Breast epithelium (tissue), 3 donors: ENCODE measurements around the gene C22orf31.

Source experiments
- POLR2AphosphoS5 ChIP-seq, 3 donors: sonication (generic); formaldehyde crosslinking; IDR thresholded peaks; one replicate each; pipeline ENCODE4 v1.6.1; 2017; ENCODE audit warnings: antibody characterized with exemption in 3 of 3
- TF ChIP-seq, protein P1 (sequence below), 3 donors: fragments of 450-650 bp; IDR thresholded peaks; one replicate each; pipeline ENCODE4 v1.5.1; 2016 to 2017; ENCODE audit warnings: antibody characterized with exemption in 3 of 3, mild to moderate bottlenecking in 3 of 3, moderate library complexity in 3 of 3

DNA sequence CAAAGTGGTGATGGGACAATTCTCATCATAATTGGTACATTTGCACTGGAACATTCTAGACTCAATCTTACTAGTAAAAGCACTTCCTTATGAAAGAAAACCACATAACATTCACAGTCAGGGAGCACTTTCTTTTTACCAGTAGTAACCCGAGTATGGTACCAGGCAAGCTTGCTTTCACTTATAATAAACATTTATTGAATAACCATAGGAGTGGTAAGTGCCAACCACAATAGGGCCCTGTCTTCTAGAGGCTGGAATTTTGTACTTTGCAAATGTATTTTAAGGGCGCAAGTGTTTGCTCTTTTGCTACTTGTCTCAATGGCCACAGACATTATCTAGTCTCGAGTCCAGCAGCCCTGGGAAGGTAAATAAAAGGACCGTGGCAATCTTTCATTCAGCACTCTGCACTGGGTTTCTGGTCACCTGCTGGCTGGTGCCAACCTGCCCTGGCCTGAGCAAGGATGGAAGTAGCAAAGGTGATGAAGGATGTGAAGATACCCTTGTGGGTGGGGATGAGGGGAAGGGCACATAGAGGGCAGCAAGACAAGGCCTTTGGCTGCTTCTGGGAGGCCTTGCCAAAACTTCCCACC is 24.2 kb downstream of the C22orf31 start:
- no peak for TF ChIP-seq POLR2AphosphoS5 (IDR thresholded peaks at IDR 0.05)
- TF ChIP-seq, protein P1, sequence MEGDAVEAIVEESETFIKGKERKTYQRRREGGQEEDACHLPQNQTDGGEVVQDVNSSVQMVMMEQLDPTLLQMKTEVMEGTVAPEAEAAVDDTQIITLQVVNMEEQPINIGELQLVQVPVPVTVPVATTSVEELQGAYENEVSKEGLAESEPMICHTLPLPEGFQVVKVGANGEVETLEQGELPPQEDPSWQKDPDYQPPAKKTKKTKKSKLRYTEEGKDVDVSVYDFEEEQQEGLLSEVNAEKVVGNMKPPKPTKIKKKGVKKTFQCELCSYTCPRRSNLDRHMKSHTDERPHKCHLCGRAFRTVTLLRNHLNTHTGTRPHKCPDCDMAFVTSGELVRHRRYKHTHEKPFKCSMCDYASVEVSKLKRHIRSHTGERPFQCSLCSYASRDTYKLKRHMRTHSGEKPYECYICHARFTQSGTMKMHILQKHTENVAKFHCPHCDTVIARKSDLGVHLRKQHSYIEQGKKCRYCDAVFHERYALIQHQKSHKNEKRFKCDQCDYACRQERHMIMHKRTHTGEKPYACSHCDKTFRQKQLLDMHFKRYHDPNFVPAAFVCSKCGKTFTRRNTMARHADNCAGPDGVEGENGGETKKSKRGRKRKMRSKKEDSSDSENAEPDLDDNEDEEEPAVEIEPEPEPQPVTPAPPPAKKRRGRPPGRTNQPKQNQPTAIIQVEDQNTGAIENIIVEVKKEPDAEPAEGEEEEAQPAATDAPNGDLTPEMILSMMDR (IDR thresholded peaks at IDR 0.05): no peak
